Testis (tissue), 3 donors: ENCODE data around the gene MET. TPM values are rescaled to one million over a fixed set of nuclear protein-coding genes. Genes with fewer than 3 reads are reported as not detected.

ENCODE experiments used
- DNase-seq: peaks from one replicate; pipeline ENCODE4 v3.0.0-alpha.2; 2019
- H3K27ac ChIP-seq, 2 donors: fragments of 200-600 bp; sonication (generic); one replicate each; pipeline ENCODE4 v1.5.1; 2019
- H3K27me3 ChIP-seq: fragments of 200-600 bp; sonication (generic); one replicate; pipeline ENCODE4 v1.5.1; 2019
- H3K36me3 ChIP-seq: fragments of 200-600 bp; sonication (generic); one replicate; pipeline ENCODE4 v1.5.1; 2017; ENCODE audit warnings: low read depth; ENCODE audit errors: missing control alignments
- H3K4me1 ChIP-seq: fragments of 200-600 bp; sonication (generic); one replicate; pipeline ENCODE4 v1.5.1; 2019
- H3K4me3 ChIP-seq, 2 donors: fragments of 200-600 bp; sonication (generic); one replicate each; pipeline ENCODE4 v1.5.1; 2017 to 2019
- H3K9me3 ChIP-seq: fragments of 200-600 bp; sonication (generic); one replicate; pipeline ENCODE4 v1.5.1; 2017
- POLR2A ChIP-seq: fragments of 450-650 bp; IDR thresholded peaks from one replicate; pipeline ENCODE4 v1.6.1; 2017; ENCODE audit warnings: antibody characterized with exemption, mild to moderate bottlenecking, moderate library complexity
- WGBS, 2 donors: methylation state at CpG; one replicate each; pipeline ENCODE4 v1.1.5; 2018; 5-methylcytosine and 5-hydroxymethylcytosine counted together
- intact Hi-C: fragments of 100-400 bp; cut with DNase I; formaldehyde crosslinking; loops from one replicate; pipeline ENCODE4 v1.15.1; 2023; ENCODE audit warnings: low total_unique reads
- polyA plus RNA-seq: library from polyadenylated mRNA; stranded (reverse); fragments of 350-450 nt; fragmentation: Illumina TruSeq; extraction: RNeasy Lipid Tissue Mini Kit (QIAGEN cat#74804); gene quantifications from one replicate; pipeline ENCODE4 v1.2.3, GENCODE V29; 2014; ENCODE audit warnings: low read depth, low replicate concordance; ENCODE audit not compliant: insufficient read depth
- total RNA-seq, 2 donors: library from RNA; depleted of rRNA; stranded (reverse); fragments of >200 nt; gene quantifications; one replicate each; pipeline ENCODE4 v1.2.3, GENCODE V29; 2016
- TF ChIP-seq, protein P1 (sequence below), 3 experiments: fragments of 450-650 bp in 2 of 3; fragments of 200-600 bp in 1 of 3; sonication (generic) in 1 of 3; IDR thresholded peaks; one replicate each; pipeline ENCODE4 v1.5.1; 2016 to 2019; ENCODE audit warnings: antibody characterized with exemption in 3 of 3, mild to moderate bottlenecking in 2 of 3, moderate library complexity in 1 of 3

Gene MET
- total and polyA plus RNA-seq, 3 donors from 2014 or later = 2.0 to 3.9 (median 3.2) TPM

DNA sequence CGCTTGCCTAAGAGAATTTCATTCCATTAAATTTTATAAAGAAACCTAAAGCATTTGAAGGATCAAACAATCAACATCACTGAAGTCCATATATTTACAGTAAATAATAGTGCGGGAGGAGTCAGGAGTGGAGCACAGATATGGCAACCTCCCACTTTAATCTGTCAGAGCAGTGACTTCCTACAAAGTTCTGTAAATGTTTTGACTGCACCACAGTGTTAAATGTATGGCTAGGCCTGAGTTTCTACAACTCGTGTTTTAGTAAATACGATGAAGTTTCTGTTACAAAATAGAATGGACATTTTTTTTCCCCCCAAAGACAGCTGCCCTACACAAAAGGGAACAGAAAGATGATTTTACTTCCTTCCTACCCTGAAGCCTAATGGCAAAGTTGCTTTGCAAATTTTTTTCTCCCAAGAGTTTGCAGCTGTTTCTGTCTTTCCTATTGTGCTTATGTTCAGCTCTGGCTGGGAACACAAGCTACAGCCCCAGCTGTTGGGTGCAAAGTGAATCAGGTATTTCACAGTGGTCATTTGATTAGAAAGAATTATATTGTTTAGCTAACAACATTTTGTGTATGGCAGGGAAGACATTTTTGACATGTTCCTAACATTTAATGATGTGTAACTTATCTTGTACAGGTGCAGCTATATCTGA is 62.1 kb downstream of the MET start:
- no peaks in the 10 kb centered on the region for H3K27me3 ChIP-seq
- intact Hi-C loops = no loop called here
- TF ChIP-seq, protein P1, sequence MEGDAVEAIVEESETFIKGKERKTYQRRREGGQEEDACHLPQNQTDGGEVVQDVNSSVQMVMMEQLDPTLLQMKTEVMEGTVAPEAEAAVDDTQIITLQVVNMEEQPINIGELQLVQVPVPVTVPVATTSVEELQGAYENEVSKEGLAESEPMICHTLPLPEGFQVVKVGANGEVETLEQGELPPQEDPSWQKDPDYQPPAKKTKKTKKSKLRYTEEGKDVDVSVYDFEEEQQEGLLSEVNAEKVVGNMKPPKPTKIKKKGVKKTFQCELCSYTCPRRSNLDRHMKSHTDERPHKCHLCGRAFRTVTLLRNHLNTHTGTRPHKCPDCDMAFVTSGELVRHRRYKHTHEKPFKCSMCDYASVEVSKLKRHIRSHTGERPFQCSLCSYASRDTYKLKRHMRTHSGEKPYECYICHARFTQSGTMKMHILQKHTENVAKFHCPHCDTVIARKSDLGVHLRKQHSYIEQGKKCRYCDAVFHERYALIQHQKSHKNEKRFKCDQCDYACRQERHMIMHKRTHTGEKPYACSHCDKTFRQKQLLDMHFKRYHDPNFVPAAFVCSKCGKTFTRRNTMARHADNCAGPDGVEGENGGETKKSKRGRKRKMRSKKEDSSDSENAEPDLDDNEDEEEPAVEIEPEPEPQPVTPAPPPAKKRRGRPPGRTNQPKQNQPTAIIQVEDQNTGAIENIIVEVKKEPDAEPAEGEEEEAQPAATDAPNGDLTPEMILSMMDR (IDR thresholded peaks at IDR 0.05) = no peak
- no peak for TF ChIP-seq POLR2A
- no peak for DNase-seq
- H3K4me1 ChIP-seq = no peaks in the 10 kb centered on the region
- H3K36me3 ChIP-seq = no peaks in the 10 kb centered on the region
- H3K27ac ChIP-seq = no peak overlapping the region
- no peaks in the 10 kb centered on the region for H3K9me3 ChIP-seq
- no peak overlapping the region for H3K4me3 ChIP-seq
- WGBS, 2 donors = 47 to 55% methylated on average over 4 of the region's 4 CpGs

GRCh38 chr7:116734710-116735109 is 62.7 kb downstream of the MET start:
- no peak overlapping the region for H3K4me3 ChIP-seq
- H3K36me3 ChIP-seq = no peaks in the 10 kb centered on the region
- TF ChIP-seq, protein P1 (IDR thresholded peaks at IDR 0.05) = no peak
- TF ChIP-seq POLR2A = no peak
- no peaks in the 10 kb centered on the region for H3K27me3 ChIP-seq
- DNase-seq = no peak
- no peak overlapping the region for H3K27ac ChIP-seq
- intact Hi-C loops = no loop called here
- no peaks in the 10 kb centered on the region for H3K9me3 ChIP-seq
- WGBS, 2 donors = 47 to 67% methylated on average over 6 of the region's 6 CpGs
- H3K4me1 ChIP-seq = no peaks in the 10 kb centered on the region

DNA sequence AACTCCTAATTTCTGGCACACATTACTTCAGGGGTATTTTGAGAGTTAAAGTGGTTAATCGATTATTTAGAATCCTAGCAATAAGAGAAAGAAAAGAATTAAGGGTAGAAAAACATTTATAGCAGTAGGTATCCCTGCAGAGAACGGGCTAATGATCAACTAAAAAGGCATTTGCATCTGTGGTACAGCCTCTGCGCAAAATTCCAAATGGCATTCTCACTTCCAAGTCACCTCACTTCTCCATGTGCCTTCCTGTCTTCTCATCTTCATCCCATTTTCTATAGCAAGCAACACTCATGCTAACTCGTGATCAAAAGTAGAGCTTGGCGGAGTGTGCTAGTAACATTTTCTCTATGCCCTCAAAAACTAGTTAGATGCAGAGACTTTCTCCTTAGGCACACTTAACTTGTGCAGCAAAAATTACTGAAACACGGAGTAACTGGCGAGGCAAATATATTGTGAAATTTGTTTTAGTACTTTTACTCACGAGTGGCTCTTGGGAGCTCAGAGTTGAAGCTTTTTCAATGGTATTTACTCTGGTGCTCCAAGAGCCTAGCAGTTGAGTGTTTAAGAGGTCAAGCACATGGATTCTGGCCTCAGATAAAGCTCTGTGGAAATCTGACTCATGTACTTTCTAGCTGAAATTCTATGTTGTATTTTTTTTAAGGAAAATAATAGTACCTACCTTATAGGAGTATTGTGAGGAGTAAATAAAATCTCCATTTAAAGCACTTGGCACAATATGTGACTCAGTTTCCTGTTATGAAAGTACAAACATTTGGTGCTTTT is 65.1 kb downstream of the MET start:
- WGBS, 2 donors = 91 to 93% methylated on average over 8 of the region's 8 CpGs
- no peaks in the 10 kb centered on the region for H3K27me3 ChIP-seq
- no peak overlapping the region for H3K27ac ChIP-seq
- H3K4me3 ChIP-seq = no peak overlapping the region
- no peaks in the 10 kb centered on the region for H3K36me3 ChIP-seq
- no peak for TF ChIP-seq POLR2A
- TF ChIP-seq, protein P1 (IDR thresholded peaks at IDR 0.05) = no peak
- no peaks in the 10 kb centered on the region for H3K4me1 ChIP-seq
- no peaks in the 10 kb centered on the region for H3K9me3 ChIP-seq
- DNase-seq = no peak
- intact Hi-C loops = no loop called here

DNA sequence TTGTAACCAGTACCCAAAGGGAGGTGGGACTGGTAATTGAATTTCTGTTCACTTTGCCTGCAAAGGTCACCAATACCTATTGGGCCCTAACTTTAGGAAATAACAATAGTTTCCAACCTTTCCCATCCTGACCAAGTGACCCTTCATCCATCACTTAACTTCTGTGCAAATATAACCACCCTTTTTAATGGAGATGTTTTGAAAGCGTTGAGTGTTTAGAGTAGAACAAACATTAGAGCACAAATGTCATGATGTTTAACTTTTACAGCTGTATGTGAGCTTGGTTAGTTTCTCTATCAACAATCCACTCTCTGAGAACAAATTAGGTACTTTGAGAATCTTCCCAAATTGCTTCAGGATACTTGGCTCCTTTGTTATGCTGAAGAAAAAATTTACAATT is 66.4 kb downstream of the MET start:
- H3K27ac ChIP-seq = no peak overlapping the region

More for the DNA sequence above, 66.4 kb downstream of the MET start:
- Histone ChIP-seq H3K9me3 (no peaks in the 10 kb centered on the region), H3K36me3 (no peaks in the 10 kb centered on the region), H3K4me1 (no peaks in the 10 kb centered on the region), H3K4me3 (no peak overlapping the region), H3K27me3 (no peaks in the 10 kb centered on the region)
- 89 to 92% methylated on average over 1 of the region's 1 CpG for WGBS, 2 donors
- TF ChIP-seq, protein P1 (IDR thresholded peaks at IDR 0.05) = no peak
- no peak for TF ChIP-seq POLR2A
- no peak for DNase-seq
- intact Hi-C loops = no loop called here
